Measurements from ENCODE around the gene ARL3.
A peak's percentile ranks its signal among the peaks of the same experiment; 100 is the strongest.

DNA sequence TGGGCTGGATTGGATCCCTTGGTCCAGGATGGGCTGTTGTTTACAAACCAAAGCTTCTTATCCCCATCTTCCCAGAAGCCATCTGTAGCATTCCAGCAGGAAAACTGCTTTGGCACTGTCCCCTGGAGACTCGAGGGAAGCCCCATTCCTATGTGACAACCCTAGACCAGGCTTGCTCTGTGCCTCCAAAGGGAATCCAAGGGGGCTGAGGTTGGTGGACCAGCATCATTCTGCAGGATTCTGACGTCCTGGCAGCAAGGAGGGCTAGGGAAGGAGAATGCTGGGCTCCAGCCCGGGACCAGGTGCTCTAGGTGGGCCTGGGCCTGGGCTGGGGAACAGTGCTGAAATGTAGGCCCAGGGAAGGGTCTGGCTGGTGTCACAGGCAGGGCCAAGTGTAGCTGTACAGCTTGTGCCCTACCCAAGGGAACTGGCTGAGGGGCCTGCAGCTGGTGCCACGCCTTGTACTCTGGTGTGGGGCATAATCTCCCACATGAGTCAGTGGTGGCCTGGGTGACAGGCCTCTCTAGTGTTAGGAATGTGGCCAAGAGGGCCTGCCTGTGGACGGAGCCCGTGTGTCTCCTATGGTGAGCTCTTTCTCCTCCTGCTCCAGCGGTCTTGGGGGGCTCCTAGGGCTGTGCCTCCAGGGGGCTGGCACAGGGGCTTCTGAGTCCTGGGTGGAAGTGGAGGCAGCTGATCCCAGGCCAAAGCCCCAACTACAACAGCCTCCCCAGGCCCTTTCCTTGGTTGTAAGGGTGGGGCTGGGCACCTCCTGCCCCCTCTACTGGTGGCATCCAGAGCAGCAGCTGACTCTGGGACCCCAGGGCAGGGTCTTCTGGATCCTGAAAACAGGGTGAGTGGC lies 44.8 kb downstream of the ARL3 start:
- TF ChIP-seq NR2C2 (CRISPR knock-in tag; IDR thresholded peaks at IDR 0.05) = no peak
- TF ChIP-seq, protein P1, sequence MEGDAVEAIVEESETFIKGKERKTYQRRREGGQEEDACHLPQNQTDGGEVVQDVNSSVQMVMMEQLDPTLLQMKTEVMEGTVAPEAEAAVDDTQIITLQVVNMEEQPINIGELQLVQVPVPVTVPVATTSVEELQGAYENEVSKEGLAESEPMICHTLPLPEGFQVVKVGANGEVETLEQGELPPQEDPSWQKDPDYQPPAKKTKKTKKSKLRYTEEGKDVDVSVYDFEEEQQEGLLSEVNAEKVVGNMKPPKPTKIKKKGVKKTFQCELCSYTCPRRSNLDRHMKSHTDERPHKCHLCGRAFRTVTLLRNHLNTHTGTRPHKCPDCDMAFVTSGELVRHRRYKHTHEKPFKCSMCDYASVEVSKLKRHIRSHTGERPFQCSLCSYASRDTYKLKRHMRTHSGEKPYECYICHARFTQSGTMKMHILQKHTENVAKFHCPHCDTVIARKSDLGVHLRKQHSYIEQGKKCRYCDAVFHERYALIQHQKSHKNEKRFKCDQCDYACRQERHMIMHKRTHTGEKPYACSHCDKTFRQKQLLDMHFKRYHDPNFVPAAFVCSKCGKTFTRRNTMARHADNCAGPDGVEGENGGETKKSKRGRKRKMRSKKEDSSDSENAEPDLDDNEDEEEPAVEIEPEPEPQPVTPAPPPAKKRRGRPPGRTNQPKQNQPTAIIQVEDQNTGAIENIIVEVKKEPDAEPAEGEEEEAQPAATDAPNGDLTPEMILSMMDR (IDR thresholded peaks at IDR 0.05) = peak; percentile 55
- no peak for TF ChIP-seq ZNF263 (CRISPR knock-in tag; IDR thresholded peaks at IDR 0.05; ENCODE audit: low read depth)
- TF ChIP-seq, protein P2, sequence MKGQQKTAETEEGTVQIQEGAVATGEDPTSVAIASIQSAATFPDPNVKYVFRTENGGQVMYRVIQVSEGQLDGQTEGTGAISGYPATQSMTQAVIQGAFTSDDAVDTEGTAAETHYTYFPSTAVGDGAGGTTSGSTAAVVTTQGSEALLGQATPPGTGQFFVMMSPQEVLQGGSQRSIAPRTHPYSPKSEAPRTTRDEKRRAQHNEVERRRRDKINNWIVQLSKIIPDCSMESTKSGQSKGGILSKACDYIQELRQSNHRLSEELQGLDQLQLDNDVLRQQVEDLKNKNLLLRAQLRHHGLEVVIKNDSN (CRISPR knock-in tag; IDR thresholded peaks at IDR 0.05) = no peak
- TF ChIP-seq CREM (CRISPR knock-in tag; IDR thresholded peaks at IDR 0.05) = no peak
- TF ChIP-seq TEAD4 (CRISPR knock-in tag; IDR thresholded peaks at IDR 0.05) = no peak
- TF ChIP-seq, protein P3, sequence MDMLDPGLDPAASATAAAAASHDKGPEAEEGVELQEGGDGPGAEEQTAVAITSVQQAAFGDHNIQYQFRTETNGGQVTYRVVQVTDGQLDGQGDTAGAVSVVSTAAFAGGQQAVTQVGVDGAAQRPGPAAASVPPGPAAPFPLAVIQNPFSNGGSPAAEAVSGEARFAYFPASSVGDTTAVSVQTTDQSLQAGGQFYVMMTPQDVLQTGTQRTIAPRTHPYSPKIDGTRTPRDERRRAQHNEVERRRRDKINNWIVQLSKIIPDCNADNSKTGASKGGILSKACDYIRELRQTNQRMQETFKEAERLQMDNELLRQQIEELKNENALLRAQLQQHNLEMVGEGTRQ (CRISPR knock-in tag; IDR thresholded peaks at IDR 0.05) = no peak
- TF ChIP-seq, protein P4, sequence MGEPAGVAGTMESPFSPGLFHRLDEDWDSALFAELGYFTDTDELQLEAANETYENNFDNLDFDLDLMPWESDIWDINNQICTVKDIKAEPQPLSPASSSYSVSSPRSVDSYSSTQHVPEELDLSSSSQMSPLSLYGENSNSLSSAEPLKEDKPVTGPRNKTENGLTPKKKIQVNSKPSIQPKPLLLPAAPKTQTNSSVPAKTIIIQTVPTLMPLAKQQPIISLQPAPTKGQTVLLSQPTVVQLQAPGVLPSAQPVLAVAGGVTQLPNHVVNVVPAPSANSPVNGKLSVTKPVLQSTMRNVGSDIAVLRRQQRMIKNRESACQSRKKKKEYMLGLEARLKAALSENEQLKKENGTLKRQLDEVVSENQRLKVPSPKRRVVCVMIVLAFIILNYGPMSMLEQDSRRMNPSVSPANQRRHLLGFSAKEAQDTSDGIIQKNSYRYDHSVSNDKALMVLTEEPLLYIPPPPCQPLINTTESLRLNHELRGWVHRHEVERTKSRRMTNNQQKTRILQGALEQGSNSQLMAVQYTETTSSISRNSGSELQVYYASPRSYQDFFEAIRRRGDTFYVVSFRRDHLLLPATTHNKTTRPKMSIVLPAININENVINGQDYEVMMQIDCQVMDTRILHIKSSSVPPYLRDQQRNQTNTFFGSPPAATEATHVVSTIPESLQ (CRISPR knock-in tag; IDR thresholded peaks at IDR 0.05) = no peak
- TF ChIP-seq, protein P5, sequence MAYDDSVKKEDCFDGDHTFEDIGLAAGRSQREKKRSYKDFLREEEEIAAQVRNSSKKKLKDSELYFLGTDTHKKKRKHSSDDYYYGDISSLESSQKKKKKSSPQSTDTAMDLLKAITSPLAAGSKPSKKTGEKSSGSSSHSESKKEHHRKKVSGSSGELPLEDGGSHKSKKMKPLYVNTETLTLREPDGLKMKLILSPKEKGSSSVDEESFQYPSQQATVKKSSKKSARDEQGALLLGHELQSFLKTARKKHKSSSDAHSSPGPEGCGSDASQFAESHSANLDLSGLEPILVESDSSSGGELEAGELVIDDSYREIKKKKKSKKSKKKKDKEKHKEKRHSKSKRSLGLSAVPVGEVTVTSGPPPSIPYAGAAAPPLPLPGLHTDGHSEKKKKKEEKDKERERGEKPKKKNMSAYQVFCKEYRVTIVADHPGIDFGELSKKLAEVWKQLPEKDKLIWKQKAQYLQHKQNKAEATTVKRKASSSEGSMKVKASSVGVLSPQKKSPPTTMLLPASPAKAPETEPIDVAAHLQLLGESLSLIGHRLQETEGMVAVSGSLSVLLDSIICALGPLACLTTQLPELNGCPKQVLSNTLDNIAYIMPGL (CRISPR knock-in tag; IDR thresholded peaks at IDR 0.05) = no peak
- TF ChIP-seq, protein P6, sequence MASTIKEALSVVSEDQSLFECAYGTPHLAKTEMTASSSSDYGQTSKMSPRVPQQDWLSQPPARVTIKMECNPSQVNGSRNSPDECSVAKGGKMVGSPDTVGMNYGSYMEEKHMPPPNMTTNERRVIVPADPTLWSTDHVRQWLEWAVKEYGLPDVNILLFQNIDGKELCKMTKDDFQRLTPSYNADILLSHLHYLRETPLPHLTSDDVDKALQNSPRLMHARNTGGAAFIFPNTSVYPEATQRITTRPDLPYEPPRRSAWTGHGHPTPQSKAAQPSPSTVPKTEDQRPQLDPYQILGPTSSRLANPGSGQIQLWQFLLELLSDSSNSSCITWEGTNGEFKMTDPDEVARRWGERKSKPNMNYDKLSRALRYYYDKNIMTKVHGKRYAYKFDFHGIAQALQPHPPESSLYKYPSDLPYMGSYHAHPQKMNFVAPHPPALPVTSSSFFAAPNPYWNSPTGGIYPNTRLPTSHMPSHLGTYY (CRISPR knock-in tag; IDR thresholded peaks at IDR 0.05) = no peak
- no peak for TF ChIP-seq ESRRA (CRISPR knock-in tag; IDR thresholded peaks at IDR 0.05; ENCODE audit: borderline replicate concordance)
- TF ChIP-seq TCF7 (CRISPR knock-in tag; IDR thresholded peaks at IDR 0.05; ENCODE audit: low read depth) = no peak
- TF ChIP-seq, protein P7, sequence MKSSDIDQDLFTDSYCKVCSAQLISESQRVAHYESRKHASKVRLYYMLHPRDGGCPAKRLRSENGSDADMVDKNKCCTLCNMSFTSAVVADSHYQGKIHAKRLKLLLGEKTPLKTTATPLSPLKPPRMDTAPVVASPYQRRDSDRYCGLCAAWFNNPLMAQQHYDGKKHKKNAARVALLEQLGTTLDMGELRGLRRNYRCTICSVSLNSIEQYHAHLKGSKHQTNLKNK (CRISPR knock-in tag; IDR thresholded peaks at IDR 0.05) = no peak
- TF ChIP-seq, protein P8, sequence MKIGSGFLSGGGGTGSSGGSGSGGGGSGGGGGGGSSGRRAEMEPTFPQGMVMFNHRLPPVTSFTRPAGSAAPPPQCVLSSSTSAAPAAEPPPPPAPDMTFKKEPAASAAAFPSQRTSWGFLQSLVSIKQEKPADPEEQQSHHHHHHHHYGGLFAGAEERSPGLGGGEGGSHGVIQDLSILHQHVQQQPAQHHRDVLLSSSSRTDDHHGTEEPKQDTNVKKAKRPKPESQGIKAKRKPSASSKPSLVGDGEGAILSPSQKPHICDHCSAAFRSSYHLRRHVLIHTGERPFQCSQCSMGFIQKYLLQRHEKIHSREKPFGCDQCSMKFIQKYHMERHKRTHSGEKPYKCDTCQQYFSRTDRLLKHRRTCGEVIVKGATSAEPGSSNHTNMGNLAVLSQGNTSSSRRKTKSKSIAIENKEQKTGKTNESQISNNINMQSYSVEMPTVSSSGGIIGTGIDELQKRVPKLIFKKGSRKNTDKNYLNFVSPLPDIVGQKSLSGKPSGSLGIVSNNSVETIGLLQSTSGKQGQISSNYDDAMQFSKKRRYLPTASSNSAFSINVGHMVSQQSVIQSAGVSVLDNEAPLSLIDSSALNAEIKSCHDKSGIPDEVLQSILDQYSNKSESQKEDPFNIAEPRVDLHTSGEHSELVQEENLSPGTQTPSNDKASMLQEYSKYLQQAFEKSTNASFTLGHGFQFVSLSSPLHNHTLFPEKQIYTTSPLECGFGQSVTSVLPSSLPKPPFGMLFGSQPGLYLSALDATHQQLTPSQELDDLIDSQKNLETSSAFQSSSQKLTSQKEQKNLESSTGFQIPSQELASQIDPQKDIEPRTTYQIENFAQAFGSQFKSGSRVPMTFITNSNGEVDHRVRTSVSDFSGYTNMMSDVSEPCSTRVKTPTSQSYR (CRISPR knock-in tag; IDR thresholded peaks at IDR 0.05) = no peak

Measured in WTC11 (cell line).